Body of pancreas (tissue), 4 donors: ENCODE data around the gene GSTA3. TPM values are rescaled to one million over a fixed set of nuclear protein-coding genes. Genes with fewer than 3 reads are reported as not detected.

Experiments used
- ATAC-seq: fragments of 150-250 bp; one replicate; pipeline ENCODE4 v1.9.1; 2016
- DNase-seq, 4 donors: peaks; one replicate each; pipeline ENCODE4 v3.0.0-alpha.2; 2019
- H3K27ac ChIP-seq, 4 donors: fragments of 200-600 bp; sonication (generic); 1 replicate in 3 of 4; 2 replicates in 1 of 4; pipeline versions ENCODE4 v1.5.1 to v1.6.1; 2016 to 2019; ENCODE audit warnings: mild to moderate bottlenecking in 1 of 4, mixed read lengths in 1 of 4, moderate library complexity in 1 of 4
- H3K27me3 ChIP-seq, 2 donors: fragments of 200-600 bp; sonication (generic); one replicate each; pipeline ENCODE4 v1.6.0; 2016; ENCODE audit warnings: mild to moderate bottlenecking in 1 of 2
- H3K36me3 ChIP-seq, 2 donors: fragments of 200-600 bp; sonication (generic); replicated peaks in 1 of 2; 2 replicates each; pipeline ENCODE4 v1.5.1; 2016; ENCODE audit warnings: low read depth in 2 of 2; ENCODE audit not compliant: insufficient read depth in 1 of 2
- H3K4me1 ChIP-seq: fragments of 200-600 bp; sonication (generic); one replicate; pipeline ENCODE4 v1.6.0; 2016
- H3K4me3 ChIP-seq, 2 donors: fragments of 200-600 bp; sonication (generic); 1 replicate in 1 of 2; 2 replicates in 1 of 2; pipeline ENCODE4 v1.5.1; 2016 to 2019
- H3K9me3 ChIP-seq, 3 donors: fragments of 200-600 bp; sonication (generic); 1 replicate in 2 of 3; 2 replicates in 1 of 3; pipeline ENCODE4 v1.5.1; 2016
- CTCF ChIP-seq, 7 experiments: fragments of 450-650 bp in 4 of 7; fragments of 200-600 bp in 3 of 7; sonication (generic) in 3 of 7; IDR thresholded peaks; one replicate each; pipeline ENCODE4 v1.5.1; 2016 to 2019; ENCODE audit warnings: antibody characterized with exemption in 7 of 7
- POLR2A ChIP-seq, 3 donors: fragments of 450-650 bp; IDR thresholded peaks; one replicate each; pipeline ENCODE4 v1.6.1; 2016; ENCODE audit warnings: antibody characterized with exemption in 3 of 3, mild to moderate bottlenecking in 2 of 3
- WGBS, 2 donors: methylation state at CpG; one replicate each; pipeline ENCODE4 v1.1.5; 2017; 5-methylcytosine and 5-hydroxymethylcytosine counted together
- intact Hi-C: fragments of 100-400 bp; cut with DNase I; formaldehyde crosslinking; loops from one replicate; pipeline ENCODE4 v1.15.1; 2023
- total RNA-seq, 2 donors: library from RNA; depleted of rRNA; stranded (reverse); fragments of >200 nt; gene quantifications; one replicate each; pipeline ENCODE4 v1.1.0, GENCODE V29; 2016

GSTA3 gene
- total RNA-seq, result not detected

- H3K4me1 ChIP-seq, result peaks cover 15% of the 10 kb centered on the region
- peak within 1 kb of the TSS in 2 of 4 donors; percentile 25 to 53 for H3K27ac ChIP-seq
- no peaks in the 10 kb centered on the region for H3K36me3 ChIP-seq
- ATAC-seq (peak; percentile 98), DNase-seq (peak; percentile 54 to 70 (median 64))
- intact Hi-C loops, result no loop called here
- H3K27me3 ChIP-seq, result no peaks in the 10 kb centered on the region
- WGBS, 2 donors, result 32 to 40% methylated on average over 2 of the region's 2 CpGs
- TF ChIP-seq CTCF (IDR thresholded peaks at IDR 0.05), result no peak
- no peak for TF ChIP-seq POLR2A (IDR thresholded peaks at IDR 0.05)
- no peaks in the 10 kb centered on the region for H3K9me3 ChIP-seq
- H3K4me3 ChIP-seq, result no peak within 1 kb of the TSS
Observed at GRCh38 chr6:52909531-52909930, at the start of gene GSTA3. TSS of gene GSTA3 (minus strand) at chr6:52909698. CDS start at chr6:52905834, 3,864 bp downstream.

GRCh38 chr6:52958546-52959255 lies 49.2 kb upstream of the GSTA3 start:
- H3K9me3 ChIP-seq, result no peaks in the 10 kb centered on the region
- H3K27ac ChIP-seq, result no peak overlapping the region
- ATAC-seq, result no peak
- no peaks in the 10 kb centered on the region for H3K27me3 ChIP-seq
- H3K4me1 ChIP-seq, result no peaks in the 10 kb centered on the region
- no peak overlapping the region for H3K4me3 ChIP-seq
- intact Hi-C loops, result no loop called here
- 58 to 72% methylated on average over 8 of the region's 8 CpGs for WGBS, 2 donors
- DNase-seq, result no peak
- TF ChIP-seq POLR2A (IDR thresholded peaks at IDR 0.05) (no peak), CTCF (IDR thresholded peaks at IDR 0.05) (no peak)
- H3K36me3 ChIP-seq, result no peaks in the 10 kb centered on the region

- no peak for TF ChIP-seq POLR2A (IDR thresholded peaks at IDR 0.05)
- no peak for TF ChIP-seq CTCF (IDR thresholded peaks at IDR 0.05)
- intact Hi-C loops, result no loop called here
- no peaks in the 10 kb centered on the region for H3K9me3 ChIP-seq
- no peak overlapping the region for H3K27ac ChIP-seq
- H3K36me3 ChIP-seq, result no peaks in the 10 kb centered on the region
- no peak overlapping the region for H3K4me3 ChIP-seq
- H3K27me3 ChIP-seq, result no peaks in the 10 kb centered on the region
- no peaks in the 10 kb centered on the region for H3K4me1 ChIP-seq
- ATAC-seq, result no peak
- no peak for DNase-seq
- WGBS, 2 donors, result 83 to 95% methylated on average over 7 of the region's 7 CpGs
Observed at GRCh38 chr6:52955871-52956270, 46.4 kb upstream of the GSTA3 start.

- intact Hi-C loops, result no loop called here
- no peak for DNase-seq
- ATAC-seq, result no peak
- TF ChIP-seq CTCF (IDR thresholded peaks at IDR 0.05) (no peak), POLR2A (IDR thresholded peaks at IDR 0.05) (no peak)
- Histone ChIP-seq H3K36me3 (no peaks in the 10 kb centered on the region), H3K4me1 (no peaks in the 10 kb centered on the region), H3K27ac (no peak overlapping the region), H3K9me3 (no peaks in the 10 kb centered on the region), H3K4me3 (no peak overlapping the region), H3K27me3 (no peaks in the 10 kb centered on the region)
- WGBS, 2 donors, result 66 to 82% methylated on average over 6 of the region's 6 CpGs
Observed at GRCh38 chr6:52953911-52954839, 44.7 kb upstream of the GSTA3 start.
